A673 (cell line): ENCODE measurements around the gene RAMAC. TPM values are rescaled to one million over a fixed set of nuclear protein-coding genes. Genes with fewer than 3 reads are reported as not detected.
A peak's percentile ranks its signal among the peaks of the same experiment; 100 is the strongest.

Experiments used
- BruUV-seq: library from RNA; stranded (reverse); fragments of 400-500 nt; replicated peaks from 2 replicates; lab custom pipeline; 2021; lab: Mats Ljungman, UMichigan
- CTCF ChIA-PET: fragments of 300-600 bp; sonication (Branson Sonifier 250); formaldehyde crosslinking; loops from one replicate; lab custom pipeline; 2022; ENCODE audit warnings: antibody characterized with exemption; lab: Charles Lee
- POLR2A ChIA-PET: fragments of 300-600 bp; sonication (Branson Sonifier 250); formaldehyde crosslinking; loops from one replicate; lab custom pipeline; 2022; ENCODE audit warnings: antibody characterized with exemption; ENCODE audit not compliant: low non-redundant PET; lab: Charles Lee
- DNase-seq: peaks from one replicate; pipeline ENCODE4 v3.0.0-alpha.2; 2015; ENCODE audit warnings: low spot score
- H3K27ac ChIP-seq: fragments of 200-600 bp; sonication (generic); 2 replicates; pipeline ENCODE4 v1.5.1; 2016; ENCODE audit warnings: mixed run types, low read depth, mild to moderate bottlenecking, mixed read lengths, antibody characterized with exemption, low read length; ENCODE audit not compliant: poor library complexity, severe bottlenecking
- H3K27me3 ChIP-seq: fragments of 200-600 bp; sonication (generic); replicated peaks from 2 replicates; pipeline ENCODE4 v1.6.1; 2017; ENCODE audit warnings: mixed run types, low read depth, mild to moderate bottlenecking, mixed read lengths, antibody characterized with exemption, low read length; ENCODE audit not compliant: insufficient read depth, poor library complexity
- H3K36me3 ChIP-seq: fragments of 200-600 bp; sonication (generic); 2 replicates; pipeline ENCODE4 v1.6.1; 2016; ENCODE audit warnings: mixed run types, mild to moderate bottlenecking, mixed read lengths, antibody characterized with exemption, low read length; ENCODE audit not compliant: insufficient read depth, poor library complexity, severe bottlenecking
- H3K4me1 ChIP-seq: fragments of 200-600 bp; sonication (generic); 2 replicates; pipeline ENCODE4 v1.6.1; 2017; ENCODE audit warnings: mixed run types, mild to moderate bottlenecking, mixed read lengths, antibody characterized with exemption, low read length; ENCODE audit not compliant: insufficient read depth, poor library complexity, severe bottlenecking
- H3K4me3 ChIP-seq: fragments of 200-600 bp; sonication (generic); 2 replicates; pipeline ENCODE4 v1.5.1; 2016; ENCODE audit warnings: low read depth, mixed run types, mild to moderate bottlenecking, mixed read lengths, low read length; ENCODE audit not compliant: poor library complexity, severe bottlenecking
- H3K9me3 ChIP-seq: fragments of 200-600 bp; sonication (generic); 2 replicates; pipeline ENCODE4 v1.6.1; 2016; ENCODE audit warnings: mixed run types, low read depth, mild to moderate bottlenecking, mixed read lengths, antibody characterized with exemption, low read length; ENCODE audit not compliant: poor library complexity, severe bottlenecking
- EZH2 ChIP-seq: fragments of 200-600 bp; sonication (generic); IDR thresholded peaks from 2 replicates; pipeline ENCODE4 v1.6.1; 2017; ENCODE audit warnings: borderline replicate concordance, low read depth, mild to moderate bottlenecking, mixed read lengths, antibody characterized with exemption, low read length; ENCODE audit not compliant: poor library complexity, severe bottlenecking
- intact Hi-C: fragments of 100-400 bp; cut with micrococcal nuclease; formaldehyde crosslinking; loops from one replicate; pipeline ENCODE4 v1.10.0; 2022; ENCODE audit not compliant: unreplicated experiment
- total RNA-seq: library from RNA; stranded (reverse); gene quantifications from 2 replicates; pipeline ENCODE4 v1.2.3, GENCODE V29; 2021
- TF ChIP-seq, protein P1 (sequence below): fragments of 300-800, 200-600 bp; sonication (generic); conservative IDR thresholded peaks from 2 replicates; pipeline ENCODE4 v1.5.1; 2017; ENCODE audit warnings: low read depth, mild to moderate bottlenecking, antibody characterized with exemption, low read length, moderate library complexity, mixed read lengths

Gene RAMAC
- total RNA-seq, 1 experiment from 2014 or later: 28.1 TPM

DNA sequence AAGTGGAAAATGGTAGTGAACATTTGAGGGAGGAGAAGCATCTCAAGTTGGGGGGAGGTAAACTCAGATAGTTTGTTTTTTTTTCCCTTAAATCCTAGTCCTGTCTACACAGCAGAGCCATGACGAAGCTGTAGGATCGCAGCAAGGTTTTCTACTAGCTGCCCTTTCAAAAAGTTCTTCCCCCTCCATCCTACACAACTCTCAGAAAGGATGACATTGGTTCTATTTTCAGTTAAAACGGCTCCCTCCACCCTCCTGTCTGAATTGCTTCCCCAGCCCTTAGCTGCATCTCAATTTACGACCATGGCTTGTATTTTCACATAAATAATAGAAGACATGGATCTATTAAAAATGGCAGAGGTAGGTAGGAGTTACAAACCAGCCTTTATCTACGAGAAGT is 35.7 kb upstream of the RAMAC start:
- H3K9me3 ChIP-seq: no peaks in the 10 kb centered on the region
- no peaks in the 10 kb centered on the region for H3K4me1 ChIP-seq
- H3K36me3 ChIP-seq: no peaks in the 10 kb centered on the region
- BruUV-seq: no TSS peak
- intact Hi-C loops: no loop called here
- peaks cover 31% of the 10 kb centered on the region for H3K27me3 ChIP-seq
- TF ChIP-seq, protein P1, sequence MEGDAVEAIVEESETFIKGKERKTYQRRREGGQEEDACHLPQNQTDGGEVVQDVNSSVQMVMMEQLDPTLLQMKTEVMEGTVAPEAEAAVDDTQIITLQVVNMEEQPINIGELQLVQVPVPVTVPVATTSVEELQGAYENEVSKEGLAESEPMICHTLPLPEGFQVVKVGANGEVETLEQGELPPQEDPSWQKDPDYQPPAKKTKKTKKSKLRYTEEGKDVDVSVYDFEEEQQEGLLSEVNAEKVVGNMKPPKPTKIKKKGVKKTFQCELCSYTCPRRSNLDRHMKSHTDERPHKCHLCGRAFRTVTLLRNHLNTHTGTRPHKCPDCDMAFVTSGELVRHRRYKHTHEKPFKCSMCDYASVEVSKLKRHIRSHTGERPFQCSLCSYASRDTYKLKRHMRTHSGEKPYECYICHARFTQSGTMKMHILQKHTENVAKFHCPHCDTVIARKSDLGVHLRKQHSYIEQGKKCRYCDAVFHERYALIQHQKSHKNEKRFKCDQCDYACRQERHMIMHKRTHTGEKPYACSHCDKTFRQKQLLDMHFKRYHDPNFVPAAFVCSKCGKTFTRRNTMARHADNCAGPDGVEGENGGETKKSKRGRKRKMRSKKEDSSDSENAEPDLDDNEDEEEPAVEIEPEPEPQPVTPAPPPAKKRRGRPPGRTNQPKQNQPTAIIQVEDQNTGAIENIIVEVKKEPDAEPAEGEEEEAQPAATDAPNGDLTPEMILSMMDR: no peak
- TF ChIP-seq EZH2: no peak
- H3K27ac ChIP-seq: no peak overlapping the region
- H3K4me3 ChIP-seq: no peak overlapping the region
- ChIA-PET CTCF (no interaction called here), POLR2A (no interaction called here)
- no peak for DNase-seq

DNA sequence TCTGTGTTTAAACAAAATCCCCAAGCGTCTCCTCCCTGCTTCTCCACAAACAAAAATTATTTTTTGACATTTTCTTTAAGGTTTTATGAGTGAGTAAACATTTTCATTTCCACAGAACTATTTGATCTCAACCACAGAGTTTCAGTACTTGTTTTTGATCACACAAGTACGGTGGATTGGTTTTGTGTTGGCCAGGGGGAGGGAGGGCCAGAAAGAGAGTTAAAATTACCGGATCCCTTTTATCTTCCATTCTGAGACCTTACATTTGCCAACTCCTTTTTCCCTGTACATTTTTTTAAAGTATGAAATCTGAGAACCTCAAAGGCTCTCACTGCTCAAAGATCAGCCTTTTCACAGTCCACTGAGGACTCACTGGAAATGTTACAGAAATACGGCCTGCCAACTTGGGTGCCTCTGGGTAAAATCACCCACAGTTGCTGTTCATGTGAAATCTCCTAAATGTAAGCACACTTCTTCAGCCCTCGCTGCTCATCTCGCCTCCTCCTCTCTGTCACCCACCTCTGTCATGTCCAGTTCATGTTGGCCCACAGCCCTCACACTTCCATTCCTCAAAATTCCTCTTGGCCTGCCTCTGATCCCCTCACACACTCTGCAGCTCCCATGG is 35.2 kb upstream of the RAMAC start:
- Histone ChIP-seq H3K4me1 (no peaks in the 10 kb centered on the region), H3K9me3 (no peaks in the 10 kb centered on the region), H3K4me3 (no peak overlapping the region), H3K36me3 (no peaks in the 10 kb centered on the region), H3K27me3 (peaks cover 31% of the 10 kb centered on the region), H3K27ac (no peak overlapping the region)
- TF ChIP-seq, protein P1: no peak
- TF ChIP-seq EZH2: no peak
- BruUV-seq: no TSS peak
- DNase-seq: no peak
- ChIA-PET CTCF (no interaction called here), POLR2A (no interaction called here)
- intact Hi-C loops: no loop called here

DNA sequence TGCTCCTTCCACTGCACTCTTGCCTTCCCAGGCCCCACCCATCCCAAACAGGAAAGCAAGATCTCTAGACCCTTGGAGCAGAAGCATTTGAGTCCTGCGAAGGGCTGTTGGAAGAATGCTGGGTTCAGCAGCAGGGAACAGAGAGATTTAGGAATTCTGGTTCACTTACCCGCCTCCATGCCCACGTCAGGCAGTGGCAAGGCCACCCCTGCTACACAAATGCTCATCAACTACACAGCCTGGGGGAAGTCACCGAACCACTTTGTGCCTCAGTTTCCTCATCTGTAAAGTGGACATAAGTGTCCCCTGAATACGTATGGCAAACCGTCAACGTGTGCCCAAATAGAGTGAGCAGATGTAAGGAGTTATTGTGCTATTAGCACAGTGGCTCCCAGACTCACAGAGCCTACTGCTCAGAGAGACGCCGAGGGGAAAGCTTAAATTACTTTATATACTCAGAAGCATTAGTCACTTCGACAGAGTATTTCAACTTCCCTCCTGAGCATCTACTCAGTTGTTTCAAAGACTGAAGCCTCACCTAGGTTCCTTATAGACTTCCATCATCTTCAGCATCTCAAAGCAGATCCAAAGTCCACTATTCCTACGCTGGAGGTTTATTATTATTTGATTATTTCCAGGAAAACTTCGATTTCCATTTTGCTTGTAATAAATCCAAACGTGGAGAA is 34.4 kb upstream of the RAMAC start:
- H3K36me3 ChIP-seq: no peaks in the 10 kb centered on the region
- H3K9me3 ChIP-seq: no peaks in the 10 kb centered on the region
- ChIA-PET POLR2A (no interaction called here), CTCF (no interaction called here)
- no peak for TF ChIP-seq EZH2
- TF ChIP-seq, protein P1: no peak
- intact Hi-C loops: no loop called here
- peaks cover 31% of the 10 kb centered on the region for H3K27me3 ChIP-seq
- no peak for DNase-seq
- H3K27ac ChIP-seq: no peak overlapping the region
- no peaks in the 10 kb centered on the region for H3K4me1 ChIP-seq
- peak overlapping the region; percentile 44 for H3K4me3 ChIP-seq
- no TSS peak for BruUV-seq
